Breast epithelium (tissue), 4 donors: ENCODE results near the gene TBC1D1. TPM values are rescaled to one million over a fixed set of nuclear protein-coding genes. Genes with fewer than 3 reads are reported as not detected.

Experiments used
- DNase-seq, 2 donors: peaks; one replicate each; pipeline ENCODE4 v3.0.0-alpha.2; 2019; ENCODE audit warnings: low spot score in 2 of 2
- H3K27ac ChIP-seq, 2 donors: fragments of 200-600 bp; sonication (generic) in 1 of 2; one replicate each; pipeline ENCODE4 v1.5.1; 2016 to 2019; ENCODE audit warnings: mild to moderate bottlenecking in 1 of 2
- H3K27me3 ChIP-seq, 2 donors: fragments of 200-600 bp; sonication (generic) in 1 of 2; one replicate each; pipeline versions ENCODE4 v1.5.1 to v1.6.0; 2017 to 2019; ENCODE audit warnings: control low read depth in 1 of 2, mild to moderate bottlenecking in 1 of 2
- H3K36me3 ChIP-seq: fragments of 200-600 bp; one replicate; pipeline ENCODE4 v1.5.1; 2019
- H3K4me1 ChIP-seq, 2 donors: fragments of 200-600 bp; sonication (generic); one replicate each; pipeline ENCODE4 v1.5.1; 2016 to 2019; ENCODE audit warnings: control low read depth in 1 of 2
- H3K4me3 ChIP-seq, 3 donors: fragments of 200-600 bp; sonication (generic); 1 replicate in 2 of 3; 2 replicates in 1 of 3; pipeline ENCODE4 v1.5.1; 2016 to 2019; ENCODE audit warnings: mild to moderate bottlenecking in 3 of 3, moderate library complexity in 2 of 3
- H3K9me3 ChIP-seq, 2 donors: fragments of 200-600 bp; sonication (generic) in 1 of 2; one replicate each; pipeline ENCODE4 v1.5.1; 2016 to 2019; ENCODE audit warnings: control low read depth in 1 of 2
- CTCF ChIP-seq, 3 donors: fragments of 450-650 bp; IDR thresholded peaks; one replicate each; pipeline ENCODE4 v1.5.1; 2016 to 2017; ENCODE audit warnings: antibody characterized with exemption in 3 of 3, mild to moderate bottlenecking in 3 of 3, moderate library complexity in 3 of 3
- POLR2A ChIP-seq: fragments of 450-650 bp; IDR thresholded peaks from one replicate; pipeline ENCODE4 v1.6.1; 2016; ENCODE audit warnings: antibody characterized with exemption, mild to moderate bottlenecking, moderate library complexity
- POLR2AphosphoS5 ChIP-seq, 3 donors: sonication (generic); formaldehyde crosslinking; IDR thresholded peaks; one replicate each; pipeline ENCODE4 v1.6.1; 2017; ENCODE audit warnings: antibody characterized with exemption in 3 of 3
- intact Hi-C: fragments of 100-400 bp; cut with DNase I; formaldehyde crosslinking; loops from one replicate; pipeline ENCODE4 v1.15.1; 2023; ENCODE audit warnings: low total_unique reads
- total RNA-seq, 3 donors: library from RNA; depleted of rRNA; stranded (reverse); fragments of >200 nt; gene quantifications; one replicate each; pipeline ENCODE4 v1.1.0, GENCODE V29; 2016

TBC1D1 gene
- total RNA-seq, 3 donors from 2014 or later: 55.2 to 80.9 (median 63.9) TPM

- Histone ChIP-seq H3K9me3 (no peaks in the 10 kb centered on the region), H3K27me3 (no peaks in the 10 kb centered on the region), H3K27ac (no peak overlapping the region), H3K4me3 (no peak overlapping the region), H3K4me1 (no peaks in the 10 kb centered on the region), H3K36me3 (no peaks in the 10 kb centered on the region)
- no peak for DNase-seq
- no peak for TF ChIP-seq CTCF (IDR thresholded peaks at IDR 0.05)
- intact Hi-C loops: no loop called here
These were observed 112.7 kb downstream of the TBC1D1 start for GRCh38 chr4:38003628-38004027.

- no peaks in the 10 kb centered on the region for H3K4me1 ChIP-seq
- no peak for DNase-seq
- H3K9me3 ChIP-seq: no peaks in the 10 kb centered on the region
- intact Hi-C loops: no loop called here
- no peaks in the 10 kb centered on the region for H3K36me3 ChIP-seq
- no peak overlapping the region for H3K4me3 ChIP-seq
- TF ChIP-seq POLR2A (no peak), POLR2AphosphoS5 (IDR thresholded peaks at IDR 0.05) (no peak), CTCF (IDR thresholded peaks at IDR 0.05) (no peak)
- H3K27me3 ChIP-seq: no peaks in the 10 kb centered on the region
- no peak overlapping the region for H3K27ac ChIP-seq
These were observed 113.2 kb downstream of the TBC1D1 start for GRCh38 chr4:38004062-38004461.

- TF ChIP-seq POLR2AphosphoS5 (IDR thresholded peaks at IDR 0.05) (no peak), CTCF (IDR thresholded peaks at IDR 0.05) (no peak)
- Histone ChIP-seq H3K36me3 (no peaks in the 10 kb centered on the region), H3K27me3 (no peaks in the 10 kb centered on the region), H3K4me3 (no peak overlapping the region), H3K9me3 (no peaks in the 10 kb centered on the region), H3K27ac (no peak overlapping the region), H3K4me1 (no peaks in the 10 kb centered on the region)
- intact Hi-C loops: no loop called here
- no peak for DNase-seq
These were observed 114.0 kb downstream of the TBC1D1 start for GRCh38 chr4:38004887-38005286.

GRCh38 chr4:38005637-38006036 lies 114.8 kb downstream of the TBC1D1 start:
- Histone ChIP-seq H3K9me3 (no peaks in the 10 kb centered on the region), H3K36me3 (no peaks in the 10 kb centered on the region), H3K4me1 (no peaks in the 10 kb centered on the region), H3K27ac (peak overlapping the region in 1 of 2 donors; percentile 11), H3K4me3 (no peak overlapping the region), H3K27me3 (no peaks in the 10 kb centered on the region)
- TF ChIP-seq CTCF (IDR thresholded peaks at IDR 0.05) (no peak), POLR2AphosphoS5 (IDR thresholded peaks at IDR 0.05) (no peak), POLR2A (no peak)
- intact Hi-C loops: no loop called here
- no peak for DNase-seq

- intact Hi-C loops: no loop called here
- no peak for DNase-seq
- Histone ChIP-seq H3K36me3 (no peaks in the 10 kb centered on the region), H3K9me3 (no peaks in the 10 kb centered on the region), H3K27ac (no peak overlapping the region), H3K4me3 (no peak overlapping the region), H3K4me1 (no peaks in the 10 kb centered on the region), H3K27me3 (no peaks in the 10 kb centered on the region)
- TF ChIP-seq POLR2A: no peak
- no peak for TF ChIP-seq CTCF (IDR thresholded peaks at IDR 0.05)
- TF ChIP-seq POLR2AphosphoS5 (IDR thresholded peaks at IDR 0.05): no peak
These were observed 116.8 kb downstream of the TBC1D1 start for GRCh38 chr4:38007645-38008044.
